Medulla oblongata (tissue), 1 donor: ENCODE measurements around the gene PANK2.
A peak's percentile ranks its signal among the peaks of the same experiment; 100 is the strongest.
"Not testable (repeated sequence)": the region's sequence is repeated elsewhere in the genome, so short reads cannot be mapped to it uniquely, and the experiment has no call there.

Source experiments
- DNase-seq: peaks from one replicate; pipeline ENCODE4 v3.0.0-alpha.2; 2015; ENCODE audit errors: extremely low spot score

PANK2 gene

GRCh38 chr20:3927486-3928291 is 38.5 kb downstream of the PANK2 start:
- no peak for DNase-seq

- DNase-seq: no peak
These were observed 40.5 kb downstream of the PANK2 start for GRCh38 chr20:3929713-3930060.

- no peak for DNase-seq
These were observed 41.3 kb downstream of the PANK2 start for GRCh38 chr20:3930265-3931206.

- no peak for DNase-seq
These were observed 42.5 kb downstream of the PANK2 start for GRCh38 chr20:3931664-3932063.

- DNase-seq: peak; percentile 29
These were observed 43.1 kb downstream of the PANK2 start for GRCh38 chr20:3932277-3932676.

GRCh38 chr20:3932681-3933080 is 43.5 kb downstream of the PANK2 start:
- peak; percentile 47 for DNase-seq

- DNase-seq: no peak
These were observed 44.0 kb downstream of the PANK2 start for GRCh38 chr20:3933218-3933617.

- no peak for DNase-seq
These were observed 45.4 kb downstream of the PANK2 start for GRCh38 chr20:3934624-3935023.

- DNase-seq: no peak
These were observed 46.2 kb downstream of the PANK2 start for GRCh38 chr20:3935295-3935955.

GRCh38 chr20:3935956-3936340 is 46.8 kb downstream of the PANK2 start:
- no peak for DNase-seq

- DNase-seq: no peak
These were observed 48.4 kb downstream of the PANK2 start for GRCh38 chr20:3937618-3938017.

- DNase-seq: no peak
These were observed 51.7 kb downstream of the PANK2 start for GRCh38 chr20:3940905-3941304.

GRCh38 chr20:3946666-3947065 is 57.5 kb downstream of the PANK2 start:
- DNase-seq: not testable (repeated sequence)

- DNase-seq: no peak
These were observed 75.5 kb downstream of the PANK2 start for GRCh38 chr20:3964719-3965118.

- DNase-seq: no peak
These were observed 77.4 kb downstream of the PANK2 start for GRCh38 chr20:3966571-3966970.

- DNase-seq: no peak
These were observed 80.8 kb downstream of the PANK2 start for GRCh38 chr20:3970016-3970415.

- DNase-seq: no peak
These were observed 82.0 kb downstream of the PANK2 start for GRCh38 chr20:3971145-3971544.

GRCh38 chr20:3972161-3972560 is 83.0 kb downstream of the PANK2 start:
- DNase-seq: no peak

- DNase-seq: not testable (repeated sequence)
These were observed 83.4 kb downstream of the PANK2 start for GRCh38 chr20:3972631-3973030.

GRCh38 chr20:3973705-3974104 is 84.5 kb downstream of the PANK2 start:
- DNase-seq: no peak

- DNase-seq: no peak
These were observed 87.3 kb downstream of the PANK2 start for GRCh38 chr20:3976511-3976910.
